Neural cell (in vitro differentiated cells): ENCODE results near the gene GRAP. TPM values are rescaled to one million over a fixed set of nuclear protein-coding genes. Genes with fewer than 3 reads are reported as not detected.

Source experiments
- H2AFZ ChIP-seq: fragments of 200-600, 300-800 bp; sonication (generic), shearing (Covaris generic); 2 replicates; pipeline ENCODE4 v1.6.0; 2014; ENCODE audit warnings: low read depth, mild to moderate bottlenecking, antibody characterized with exemption, low read length, moderate library complexity
- H3F3A ChIP-seq: fragments of 200-600 bp; shearing (Covaris generic); 2 replicates; pipeline ENCODE4 v1.6.1; 2016; ENCODE audit warnings: mild to moderate bottlenecking, moderate library complexity, mixed read lengths, antibody characterized with exemption, low read length; ENCODE audit not compliant: insufficient read depth, poor library complexity, severe bottlenecking
- H3K27ac ChIP-seq: fragments of 200-600, 300-800 bp; sonication (generic), shearing (Covaris generic); 2 replicates; pipeline ENCODE4 v1.5.1; 2014; ENCODE audit warnings: mild to moderate bottlenecking, low read length, moderate library complexity
- H3K27me3 ChIP-seq: fragments of 300-800, 200-600 bp; sonication (generic), shearing (Covaris generic); 2 replicates; pipeline ENCODE4 v1.6.0; 2014; ENCODE audit warnings: mild to moderate bottlenecking, low read depth, low read length, moderate library complexity; ENCODE audit not compliant: insufficient read depth
- H3K36me3 ChIP-seq: fragments of 300-800, 200-600 bp; sonication (generic), shearing (Covaris generic); 2 replicates; pipeline ENCODE4 v1.5.1; 2014; ENCODE audit warnings: mild to moderate bottlenecking, antibody characterized with exemption, low read length, moderate library complexity; ENCODE audit not compliant: insufficient read depth
- H3K4me2 ChIP-seq: fragments of 300-800, 200-600 bp; sonication (generic), shearing (Covaris generic); 2 replicates; pipeline ENCODE4 v1.6.0; 2014; ENCODE audit warnings: mild to moderate bottlenecking, low read length
- H3K4me3 ChIP-seq: fragments of 300-800, 200-600 bp; sonication (generic), shearing (Covaris generic); 2 replicates; pipeline ENCODE4 v1.5.1; 2014; ENCODE audit warnings: mild to moderate bottlenecking, low read length, moderate library complexity
- H3K79me2 ChIP-seq: fragments of 200-600 bp; shearing (Covaris generic); replicated peaks from 2 replicates; pipeline ENCODE4 v1.6.0; 2014; ENCODE audit warnings: mild to moderate bottlenecking, low read length, moderate library complexity; ENCODE audit not compliant: insufficient read depth
- H3K9ac ChIP-seq: fragments of 300-800, 200-600 bp; sonication (generic), shearing (Covaris generic); 2 replicates; pipeline ENCODE4 v1.6.1; 2016; ENCODE audit warnings: mild to moderate bottlenecking, low read length, mixed read lengths
- H3K9me2 ChIP-seq: fragments of 200-600 bp; shearing (Covaris generic); 2 replicates; pipeline ENCODE4 v1.6.1; 2016; ENCODE audit warnings: mild to moderate bottlenecking, low read length, mixed read lengths; ENCODE audit not compliant: insufficient read depth
- H3K9me3 ChIP-seq: fragments of 200-600, 300-800 bp; sonication (generic), shearing (Covaris generic); 2 replicates; pipeline ENCODE4 v1.6.1; 2016; ENCODE audit warnings: mild to moderate bottlenecking, mixed run types, low read length, moderate library complexity, mixed read lengths
- H4K20me1 ChIP-seq: fragments of 200-600 bp; shearing (Covaris generic); 2 replicates; pipeline ENCODE4 v1.6.1; 2016; ENCODE audit warnings: mild to moderate bottlenecking, mixed run types; ENCODE audit not compliant: insufficient read depth
- CTCF ChIP-seq: fragments of 450-650 bp; IDR thresholded peaks from 2 replicates; pipeline ENCODE4 v1.5.1; 2014; ENCODE audit warnings: antibody characterized with exemption, mild to moderate bottlenecking, moderate library complexity; ENCODE audit not compliant: poor library complexity, severe bottlenecking
- EP300 ChIP-seq: fragments of 450-650 bp; conservative IDR thresholded peaks from 2 replicates; pipeline ENCODE4 v1.6.1; 2014; ENCODE audit warnings: antibody characterized with exemption, mild to moderate bottlenecking, moderate library complexity; ENCODE audit not compliant: poor library complexity, severe bottlenecking
- EZH2 ChIP-seq: fragments of 200-600, 300-800 bp; shearing (Covaris generic), sonication (generic); IDR thresholded peaks from 2 replicates; pipeline ENCODE4 v1.6.1; 2014; ENCODE audit warnings: antibody characterized with exemption, low read length, borderline replicate concordance, mild to moderate bottlenecking; ENCODE audit not compliant: insufficient read depth, poor library complexity, severe bottlenecking
- MXI1 ChIP-seq: fragments of 450-650 bp; conservative IDR thresholded peaks from 2 replicates; pipeline ENCODE4 v1.6.1; 2014; ENCODE audit warnings: antibody characterized with exemption, mild to moderate bottlenecking; ENCODE audit not compliant: poor library complexity, severe bottlenecking
- POLR2AphosphoS5 ChIP-seq: IDR thresholded peaks from 2 replicates; pipeline ENCODE4 v1.6.1; 2012
- RAD21 ChIP-seq: fragments of 450-650 bp; conservative IDR thresholded peaks from 2 replicates; pipeline ENCODE4 v1.6.1; 2014; ENCODE audit warnings: antibody characterized with exemption, mild to moderate bottlenecking, moderate library complexity
- SMC3 ChIP-seq: fragments of 450-650 bp; conservative IDR thresholded peaks from 2 replicates; pipeline ENCODE4 v1.6.1; 2014; ENCODE audit warnings: antibody characterized with exemption, mild to moderate bottlenecking, moderate library complexity; ENCODE audit not compliant: poor library complexity
- TAF1 ChIP-seq: IDR thresholded peaks from 2 replicates; pipeline ENCODE4 v1.6.1; 2012; ENCODE audit warnings: low read depth
- polyA plus RNA-seq: library from polyadenylated mRNA; depleted of rRNA; stranded (reverse); fragments of >200 nt; gene quantifications from 2 replicates; pipeline ENCODE4 v1.2.3, GENCODE V29; 2014
- TF ChIP-seq, protein P1 (sequence below): IDR thresholded peaks from 2 replicates; pipeline ENCODE4 v1.6.1; 2012; ENCODE audit warnings: borderline replicate concordance

GRAP gene
- polyA plus RNA-seq, 1 donor from 2014 or later = 0.42 TPM

DNA sequence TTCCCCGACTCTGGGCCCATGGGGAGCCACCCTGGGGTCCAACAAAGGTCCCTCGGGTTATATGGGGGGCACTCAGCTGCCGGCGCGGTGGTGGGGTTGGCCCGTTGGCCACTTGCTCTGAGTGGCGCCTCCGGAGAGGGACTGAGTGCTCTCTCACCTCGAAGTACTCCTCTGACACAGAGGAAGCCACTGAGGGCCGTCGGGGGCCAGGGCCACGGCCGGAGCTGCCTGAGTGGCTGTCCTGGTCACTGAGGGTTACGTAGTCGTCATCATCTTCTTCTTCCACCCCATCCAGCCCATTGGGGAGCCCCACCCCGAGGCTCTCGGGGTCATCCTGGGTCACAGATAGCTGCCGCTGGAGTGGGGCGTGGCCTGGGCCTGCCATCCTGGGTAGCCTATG, 69.1 kb downstream of the GRAP start:
- Histone ChIP-seq H3K4me2 (no peak overlapping the region), H3K36me3 (no peaks in the 10 kb centered on the region), H4K20me1 (no peaks in the 10 kb centered on the region), H3K9me2 (no peaks in the 10 kb centered on the region), H3K9me3 (no peaks in the 10 kb centered on the region), H3K27me3 (no peaks in the 10 kb centered on the region), H3K4me3 (no peak overlapping the region), H3F3A (no peaks in the 10 kb centered on the region), H2AFZ (no peak overlapping the region), H3K27ac (no peak overlapping the region), H3K79me2 (no peaks in the 10 kb centered on the region), H3K9ac (no peak overlapping the region)
- TF ChIP-seq SMC3 = no peak
- no peak for TF ChIP-seq MXI1
- TF ChIP-seq EP300 = no peak
- no peak for TF ChIP-seq TAF1
- TF ChIP-seq, protein P1, sequence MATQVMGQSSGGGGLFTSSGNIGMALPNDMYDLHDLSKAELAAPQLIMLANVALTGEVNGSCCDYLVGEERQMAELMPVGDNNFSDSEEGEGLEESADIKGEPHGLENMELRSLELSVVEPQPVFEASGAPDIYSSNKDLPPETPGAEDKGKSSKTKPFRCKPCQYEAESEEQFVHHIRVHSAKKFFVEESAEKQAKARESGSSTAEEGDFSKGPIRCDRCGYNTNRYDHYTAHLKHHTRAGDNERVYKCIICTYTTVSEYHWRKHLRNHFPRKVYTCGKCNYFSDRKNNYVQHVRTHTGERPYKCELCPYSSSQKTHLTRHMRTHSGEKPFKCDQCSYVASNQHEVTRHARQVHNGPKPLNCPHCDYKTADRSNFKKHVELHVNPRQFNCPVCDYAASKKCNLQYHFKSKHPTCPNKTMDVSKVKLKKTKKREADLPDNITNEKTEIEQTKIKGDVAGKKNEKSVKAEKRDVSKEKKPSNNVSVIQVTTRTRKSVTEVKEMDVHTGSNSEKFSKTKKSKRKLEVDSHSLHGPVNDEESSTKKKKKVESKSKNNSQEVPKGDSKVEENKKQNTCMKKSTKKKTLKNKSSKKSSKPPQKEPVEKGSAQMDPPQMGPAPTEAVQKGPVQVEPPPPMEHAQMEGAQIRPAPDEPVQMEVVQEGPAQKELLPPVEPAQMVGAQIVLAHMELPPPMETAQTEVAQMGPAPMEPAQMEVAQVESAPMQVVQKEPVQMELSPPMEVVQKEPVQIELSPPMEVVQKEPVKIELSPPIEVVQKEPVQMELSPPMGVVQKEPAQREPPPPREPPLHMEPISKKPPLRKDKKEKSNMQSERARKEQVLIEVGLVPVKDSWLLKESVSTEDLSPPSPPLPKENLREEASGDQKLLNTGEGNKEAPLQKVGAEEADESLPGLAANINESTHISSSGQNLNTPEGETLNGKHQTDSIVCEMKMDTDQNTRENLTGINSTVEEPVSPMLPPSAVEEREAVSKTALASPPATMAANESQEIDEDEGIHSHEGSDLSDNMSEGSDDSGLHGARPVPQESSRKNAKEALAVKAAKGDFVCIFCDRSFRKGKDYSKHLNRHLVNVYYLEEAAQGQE = no peak
- TF ChIP-seq RAD21 = no peak
- TF ChIP-seq EZH2 = no peak
- TF ChIP-seq POLR2AphosphoS5 = no peak
- no peak for TF ChIP-seq CTCF

- no peaks in the 10 kb centered on the region for H3K9me3 ChIP-seq
- no peaks in the 10 kb centered on the region for H3K27me3 ChIP-seq
- no peaks in the 10 kb centered on the region for H3K36me3 ChIP-seq
- no peaks in the 10 kb centered on the region for H4K20me1 ChIP-seq
- no peak overlapping the region for H2AFZ ChIP-seq
- H3F3A ChIP-seq = no peaks in the 10 kb centered on the region
- no peak overlapping the region for H3K4me2 ChIP-seq
- TF ChIP-seq EZH2 (no peak), RAD21 (no peak), POLR2AphosphoS5 (no peak), MXI1 (no peak), EP300 (no peak), CTCF (no peak), SMC3 (no peak), TAF1 (no peak)
- TF ChIP-seq, protein P1 = no peak
- H3K9ac ChIP-seq = no peak overlapping the region
- H3K4me3 ChIP-seq = no peak overlapping the region
- no peak overlapping the region for H3K27ac ChIP-seq
- H3K79me2 ChIP-seq = no peaks in the 10 kb centered on the region
- no peaks in the 10 kb centered on the region for H3K9me2 ChIP-seq
These were observed 69.7 kb downstream of the GRAP start for GRCh38 chr17:18977021-18977420.
